Stimulated activated naive CD8-positive, alpha-beta T cell treated with anti-CD3 and anti-CD28 coated beads, Interleukin-15, Interleukin-2, amounts not matched to agents 100 ng/mL and 50 ng/mL, for 24 hours (primary cell): ENCODE results near the gene ACOT7.

ENCODE experiments used
- H3K27ac Mint-ChIP-seq: one replicate; pipeline ENCODE4 v1.8.0; 2021; ENCODE audit warnings: mild to moderate bottlenecking, mixed read lengths
- H3K27me3 Mint-ChIP-seq: one replicate; pipeline ENCODE4 v1.8.0; 2021; ENCODE audit warnings: mixed read lengths
- H3K36me3 Mint-ChIP-seq: one replicate; pipeline ENCODE4 v1.8.0; 2021; ENCODE audit warnings: low read depth, mixed read lengths
- H3K4me1 Mint-ChIP-seq: one replicate; pipeline ENCODE4 v1.8.0; 2021; ENCODE audit warnings: low read depth, mixed read lengths
- H3K4me3 Mint-ChIP-seq: one replicate; pipeline ENCODE4 v1.8.0; 2021; ENCODE audit warnings: mild to moderate bottlenecking, mixed read lengths
- H3K9me3 Mint-ChIP-seq: one replicate; pipeline ENCODE4 v1.8.0; 2021; ENCODE audit warnings: mixed read lengths

Gene ACOT7

GRCh38 chr1:6243053-6243834, 150.3 kb downstream of the ACOT7 start:
- Mint-ChIP-seq H3K9me3 (no peaks in the 10 kb centered on the region), H3K4me1 (peaks cover 19% of the 10 kb centered on the region), H3K4me3 (no peak overlapping the region), H3K36me3 (no peaks in the 10 kb centered on the region), H3K27ac (no peak overlapping the region), H3K27me3 (peaks cover 63% of the 10 kb centered on the region)

- no peaks in the 10 kb centered on the region for H3K36me3 Mint-ChIP-seq
- peaks cover 57% of the 10 kb centered on the region for H3K27me3 Mint-ChIP-seq
- no peaks in the 10 kb centered on the region for H3K9me3 Mint-ChIP-seq
- no peak overlapping the region for H3K4me3 Mint-ChIP-seq
- H3K4me1 Mint-ChIP-seq = peaks cover 19% of the 10 kb centered on the region
- no peak overlapping the region for H3K27ac Mint-ChIP-seq
These were observed 151.5 kb downstream of the ACOT7 start for GRCh38 chr1:6241887-6242740.

DNA sequence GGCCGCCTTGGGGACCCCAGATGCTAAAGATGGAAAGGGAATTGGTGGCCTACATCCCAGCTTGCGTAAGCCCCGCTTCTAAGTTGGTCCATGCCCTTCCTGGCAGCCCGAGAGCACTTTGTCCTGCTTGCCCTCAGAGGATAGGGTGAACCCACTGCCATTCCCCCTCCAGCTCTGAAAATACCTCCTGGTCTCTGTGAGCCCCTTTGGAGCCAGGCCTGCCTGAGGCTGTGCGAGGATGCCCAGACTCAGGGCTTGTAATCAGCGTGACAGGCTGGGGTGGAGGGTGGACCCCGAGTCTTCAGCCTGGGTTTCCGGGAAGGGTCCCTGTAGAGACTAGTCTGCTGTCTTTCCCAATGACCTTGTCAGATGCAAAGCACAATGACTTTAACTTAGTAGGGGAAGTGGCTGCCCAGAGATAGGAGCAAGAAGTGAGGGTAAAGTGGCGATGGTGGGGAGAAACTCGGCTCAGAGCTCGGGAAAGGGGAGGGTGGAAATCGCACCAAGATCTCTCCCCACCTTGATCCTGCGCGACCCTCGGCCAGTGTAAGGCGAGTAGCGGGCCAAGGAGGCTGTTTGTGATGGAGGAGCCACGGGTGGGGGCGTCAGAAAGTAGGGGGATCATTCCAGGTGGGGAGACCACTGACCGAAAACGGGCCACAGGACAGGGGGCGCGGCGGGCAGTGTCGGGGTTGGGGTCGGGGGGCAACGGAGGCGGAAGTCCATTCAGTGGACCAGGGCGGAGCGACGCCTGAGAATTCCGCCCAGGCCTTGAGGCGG, 152.3 kb downstream of the ACOT7 start:
- H3K4me1 Mint-ChIP-seq = peaks cover 11% of the 10 kb centered on the region
- no peaks in the 10 kb centered on the region for H3K36me3 Mint-ChIP-seq
- H3K27me3 Mint-ChIP-seq = peaks cover 50% of the 10 kb centered on the region
- no peaks in the 10 kb centered on the region for H3K9me3 Mint-ChIP-seq
- no peak overlapping the region for H3K4me3 Mint-ChIP-seq
- H3K27ac Mint-ChIP-seq = no peak overlapping the region

- Mint-ChIP-seq H3K27me3 (peaks cover 48% of the 10 kb centered on the region), H3K4me3 (no peak overlapping the region)
These were observed 153.4 kb downstream of the ACOT7 start for GRCh38 chr1:6239950-6240768.

DNA sequence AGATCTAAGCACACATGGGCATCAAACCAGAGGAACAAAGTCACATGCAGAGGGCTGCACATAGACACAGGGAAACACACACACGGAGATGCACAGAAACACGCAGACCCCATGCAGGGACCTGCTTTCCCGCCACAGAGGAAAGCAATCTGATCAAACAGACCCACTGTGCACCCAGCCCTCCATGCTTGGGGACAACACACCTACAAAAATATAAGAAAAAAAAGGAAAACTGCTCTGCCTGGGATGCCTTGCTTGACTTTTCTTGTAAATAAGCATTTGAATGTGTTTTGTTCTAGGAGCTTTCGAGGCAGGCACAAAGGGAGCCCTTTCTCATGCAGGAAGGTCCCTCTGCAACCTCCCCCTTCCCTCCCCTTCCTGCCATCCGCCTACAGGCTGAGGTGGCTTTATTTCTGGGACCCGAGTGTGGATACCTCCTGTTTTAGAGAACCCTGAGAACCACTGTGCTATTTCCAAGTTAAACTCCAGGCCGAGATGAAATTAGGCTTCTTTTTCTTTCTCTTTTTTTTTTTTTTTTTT, 154.3 kb downstream of the ACOT7 start:
- Mint-ChIP-seq H3K4me3 (no peak overlapping the region), H3K27me3 (peaks cover 45% of the 10 kb centered on the region), H3K4me1 (peaks cover 20% of the 10 kb centered on the region), H3K27ac (peak overlapping the region; percentile 31), H3K9me3 (no peaks in the 10 kb centered on the region), H3K36me3 (peaks cover under 1% of the 10 kb centered on the region)

More at GRCh38 chr1:6239950-6240768, 153.4 kb downstream of the ACOT7 start:
- Mint-ChIP-seq H3K4me1 (peaks cover 11% of the 10 kb centered on the region), H3K36me3 (no peaks in the 10 kb centered on the region), H3K9me3 (no peaks in the 10 kb centered on the region), H3K27ac (no peak overlapping the region)

DNA sequence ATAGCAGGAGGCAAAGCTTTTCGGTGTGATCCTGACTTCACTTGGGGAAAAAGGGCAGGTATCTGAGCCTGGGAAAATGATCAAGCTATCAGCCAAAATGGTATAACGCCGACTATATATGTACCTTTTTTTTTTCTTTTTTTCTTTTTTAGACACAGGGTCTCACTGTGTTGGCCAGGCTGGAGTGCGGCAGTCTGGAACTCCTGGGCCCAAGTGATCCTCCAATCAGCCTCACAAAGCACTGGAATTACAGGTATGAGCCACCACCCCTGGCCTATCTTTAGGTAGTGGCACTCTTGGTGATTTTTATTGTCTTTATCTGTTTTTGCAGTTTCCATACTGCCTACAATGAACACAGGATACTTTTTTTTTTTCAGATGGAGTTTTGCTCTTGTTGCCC, 156.5 kb downstream of the ACOT7 start:
- Mint-ChIP-seq H3K4me1 (peaks cover 29% of the 10 kb centered on the region), H3K27ac (no peak overlapping the region), H3K27me3 (peaks cover 31% of the 10 kb centered on the region), H3K4me3 (no peak overlapping the region), H3K36me3 (peaks cover 16% of the 10 kb centered on the region), H3K9me3 (no peaks in the 10 kb centered on the region)

- H3K27me3 Mint-ChIP-seq = peaks cover 19% of the 10 kb centered on the region
- H3K4me3 Mint-ChIP-seq = peak overlapping the region; percentile 92
- H3K9me3 Mint-ChIP-seq = no peaks in the 10 kb centered on the region
- peak overlapping the region; percentile 90 for H3K27ac Mint-ChIP-seq
- peaks cover 29% of the 10 kb centered on the region for H3K36me3 Mint-ChIP-seq
- peaks cover 23% of the 10 kb centered on the region for H3K4me1 Mint-ChIP-seq
These were observed 158.3 kb downstream of the ACOT7 start for GRCh38 chr1:6235296-6235677.

DNA sequence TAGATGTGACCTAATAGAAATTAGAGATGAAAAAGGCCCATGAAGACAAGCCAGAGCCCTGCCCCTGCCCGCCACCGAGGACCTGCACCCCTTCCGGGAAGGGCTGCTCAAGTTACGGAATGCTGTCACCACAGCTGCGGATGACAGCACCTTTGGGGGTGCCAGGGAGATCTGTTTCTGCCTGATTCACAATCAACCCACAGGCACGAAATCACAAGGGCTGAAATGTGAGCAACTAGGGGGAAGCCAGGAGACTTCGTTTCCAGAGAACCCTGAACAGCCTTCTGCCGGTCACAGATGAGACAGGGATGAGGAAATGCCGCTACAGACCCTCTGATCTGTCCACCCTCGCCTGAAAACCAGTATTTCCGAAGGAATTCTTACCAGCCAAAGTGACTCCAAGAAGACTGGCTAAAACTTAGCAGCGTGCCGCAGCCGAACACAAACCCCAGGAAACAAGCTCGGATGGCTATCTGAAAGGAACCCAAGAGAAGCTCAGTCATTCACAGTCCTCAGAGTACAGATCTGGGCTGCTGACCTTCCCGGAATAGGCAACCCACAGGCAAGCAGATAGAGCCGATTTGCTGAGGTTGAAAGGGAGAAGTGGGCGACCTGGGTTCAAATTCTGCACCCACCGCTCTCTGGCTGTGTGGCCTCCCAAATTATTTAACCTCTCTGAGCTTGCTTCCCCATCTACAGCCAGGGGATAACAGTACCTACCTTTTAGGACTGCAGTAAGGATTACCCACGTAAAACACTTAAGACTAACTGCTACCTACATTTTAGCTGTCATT, 158.9 kb downstream of the ACOT7 start:
- H3K27ac Mint-ChIP-seq = peak overlapping the region; percentile 90
- no peaks in the 10 kb centered on the region for H3K9me3 Mint-ChIP-seq
- peak overlapping the region; percentile 92 for H3K4me3 Mint-ChIP-seq
- H3K27me3 Mint-ChIP-seq = peaks cover 13% of the 10 kb centered on the region
- peaks cover 31% of the 10 kb centered on the region for H3K36me3 Mint-ChIP-seq
- H3K4me1 Mint-ChIP-seq = peaks cover 23% of the 10 kb centered on the region

GRCh38 chr1:6233376-6233775, 160.2 kb downstream of the ACOT7 start:
- Mint-ChIP-seq H3K27me3 (no peaks in the 10 kb centered on the region), H3K4me1 (peaks cover 23% of the 10 kb centered on the region)

GRCh38 chr1:6225651-6226050, 167.9 kb downstream of the ACOT7 start:
- no peak overlapping the region for H3K4me3 Mint-ChIP-seq
- no peak overlapping the region for H3K27ac Mint-ChIP-seq
- no peaks in the 10 kb centered on the region for H3K9me3 Mint-ChIP-seq

More at GRCh38 chr1:6233376-6233775, 160.2 kb downstream of the ACOT7 start:
- no peak overlapping the region for H3K4me3 Mint-ChIP-seq
- H3K36me3 Mint-ChIP-seq = peaks cover 33% of the 10 kb centered on the region
- no peaks in the 10 kb centered on the region for H3K9me3 Mint-ChIP-seq
- H3K27ac Mint-ChIP-seq = no peak overlapping the region

GRCh38 chr1:6224718-6225117, 168.8 kb downstream of the ACOT7 start:
- no peak overlapping the region for H3K27ac Mint-ChIP-seq
- peaks cover 60% of the 10 kb centered on the region for H3K36me3 Mint-ChIP-seq
- no peaks in the 10 kb centered on the region for H3K27me3 Mint-ChIP-seq

More at GRCh38 chr1:6225651-6226050, 167.9 kb downstream of the ACOT7 start:
- Mint-ChIP-seq H3K36me3 (peaks cover 57% of the 10 kb centered on the region), H3K4me1 (no peaks in the 10 kb centered on the region), H3K27me3 (no peaks in the 10 kb centered on the region)

GRCh38 chr1:6223617-6224016, 169.9 kb downstream of the ACOT7 start:
- Mint-ChIP-seq H3K4me1 (no peaks in the 10 kb centered on the region), H3K36me3 (peaks cover 58% of the 10 kb centered on the region), H3K4me3 (no peak overlapping the region), H3K27me3 (no peaks in the 10 kb centered on the region), H3K27ac (no peak overlapping the region), H3K9me3 (no peaks in the 10 kb centered on the region)

More at GRCh38 chr1:6224718-6225117, 168.8 kb downstream of the ACOT7 start:
- Mint-ChIP-seq H3K4me1 (no peaks in the 10 kb centered on the region), H3K9me3 (no peaks in the 10 kb centered on the region), H3K4me3 (no peak overlapping the region)

DNA sequence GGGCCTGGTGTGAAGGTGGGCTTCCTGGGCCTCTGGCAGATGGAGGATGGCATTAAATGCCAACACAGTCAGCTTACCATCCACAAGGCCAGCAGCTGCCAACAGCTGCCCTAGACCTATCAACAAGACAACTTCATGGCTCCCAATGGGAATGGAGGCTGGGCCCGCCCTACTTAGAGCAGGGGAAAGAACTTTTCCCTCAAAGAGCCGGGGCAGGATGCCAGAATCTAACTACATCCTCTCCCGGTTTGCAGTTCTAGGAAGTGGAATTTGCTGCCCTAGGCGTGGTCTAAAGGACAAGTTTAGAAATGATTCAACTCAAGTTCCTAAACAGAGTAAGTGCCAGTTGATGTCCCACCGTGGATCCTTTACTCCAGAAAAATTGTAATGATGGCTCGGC, 170.9 kb downstream of the ACOT7 start:
- no peaks in the 10 kb centered on the region for H3K27me3 Mint-ChIP-seq
- H3K36me3 Mint-ChIP-seq = peaks cover 58% of the 10 kb centered on the region
- H3K27ac Mint-ChIP-seq = no peak overlapping the region
- no peaks in the 10 kb centered on the region for H3K4me1 Mint-ChIP-seq
- no peak overlapping the region for H3K4me3 Mint-ChIP-seq
- no peaks in the 10 kb centered on the region for H3K9me3 Mint-ChIP-seq
